NCI-H146 treated with DMSO at 0.1 percent for 48 hours (cell line): Measurements from ENCODE around the gene PHTF2.
"Not testable (repeated sequence)": the region's sequence is repeated elsewhere in the genome, so short reads cannot be mapped to it uniquely, and the experiment has no call there.

Experiments used
- DNase-seq: peaks from one replicate; lab custom pipeline; 2025; ENCODE audit not compliant: unreplicated experiment; lab: John Stamatoyannopoulos, UW

Gene PHTF2

GRCh38 chr7:77827999-77828398 is 29.4 kb downstream of the PHTF2 start:
- peak; percentile 19 for DNase-seq

- DNase-seq = no peak
Measured at GRCh38 chr7:77830649-77831355, 32.2 kb downstream of the PHTF2 start.

DNA sequence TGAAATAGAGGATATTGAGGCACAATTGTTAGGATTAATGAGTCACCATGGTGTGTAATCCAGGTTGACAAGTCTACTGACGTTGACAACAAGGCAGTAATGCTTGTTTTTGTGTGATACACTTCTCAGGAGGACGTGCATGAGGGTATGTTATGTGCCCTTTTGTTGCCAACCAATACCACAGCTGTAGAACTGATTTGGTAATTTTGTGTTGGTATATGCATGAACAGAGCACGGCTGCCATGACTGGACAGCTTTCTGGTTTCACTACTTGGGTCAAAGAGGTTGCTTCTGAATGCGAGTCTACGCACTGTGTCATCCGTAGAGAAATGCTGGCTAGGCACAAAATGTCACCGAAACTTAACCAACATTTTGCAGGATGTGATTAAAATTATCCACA is 32.9 kb downstream of the PHTF2 start:
- no peak for DNase-seq

- no peak for DNase-seq
Measured at GRCh38 chr7:77831953-77832352, 33.4 kb downstream of the PHTF2 start.

DNA sequence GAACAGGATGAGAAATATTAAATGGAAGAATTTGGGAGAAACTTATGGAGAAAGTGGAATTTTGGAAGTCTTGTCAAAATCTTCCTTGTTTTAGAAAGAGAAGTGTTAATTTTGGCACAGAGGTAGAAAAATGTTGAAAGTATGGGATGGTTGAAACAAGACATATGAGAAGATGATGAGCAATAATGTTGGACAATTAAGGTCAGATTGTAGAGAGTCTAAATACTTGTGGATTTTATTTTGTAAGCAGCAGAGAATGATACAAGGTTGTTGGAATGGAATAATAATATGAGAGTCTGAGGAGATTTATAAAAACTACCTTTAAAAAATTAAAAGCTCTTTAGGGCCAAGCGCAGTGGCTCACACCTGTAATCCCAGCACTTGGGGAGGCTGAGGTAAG is 34.6 kb downstream of the PHTF2 start:
- DNase-seq = no peak

DNA sequence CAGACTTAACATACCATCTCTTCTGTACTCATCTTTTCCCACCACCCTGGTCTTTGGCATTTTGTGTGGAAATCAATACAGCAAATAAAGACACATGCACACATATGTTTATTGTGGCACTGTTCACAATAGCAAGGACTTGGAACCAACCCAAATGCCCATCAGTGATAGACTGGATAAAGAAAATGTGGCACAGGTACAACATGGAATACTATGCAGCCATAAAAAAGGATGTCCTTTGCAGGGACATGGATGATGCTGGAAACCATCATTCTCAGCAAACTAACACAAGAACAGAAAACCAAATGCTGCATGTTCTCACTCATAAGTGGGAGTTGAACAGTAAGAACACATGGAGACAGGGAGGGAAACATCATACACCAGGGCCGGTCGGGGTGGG is 37.9 kb downstream of the PHTF2 start:
- DNase-seq = not testable (repeated sequence)

DNA sequence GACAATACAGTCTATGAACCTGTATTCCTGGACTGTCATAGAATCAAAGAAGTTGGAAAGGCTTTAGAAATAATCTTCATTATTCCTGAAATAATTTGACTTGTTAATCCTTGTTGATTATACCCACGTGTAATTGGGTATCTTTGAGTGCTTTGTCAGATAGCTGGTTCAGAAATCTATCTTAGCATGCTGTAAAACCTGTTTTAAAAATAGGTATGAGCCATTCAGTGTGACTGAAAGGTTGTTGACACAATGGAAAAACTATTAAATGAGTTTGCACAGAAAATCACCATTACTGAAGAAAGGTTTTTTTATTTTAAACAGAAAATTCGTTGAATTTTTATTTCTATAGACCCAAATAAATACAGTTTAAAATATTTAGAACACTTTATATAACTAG is 38.7 kb downstream of the PHTF2 start:
- DNase-seq = peak; percentile 52

- no peak for DNase-seq
Measured at GRCh38 chr7:77837966-77838365, 39.4 kb downstream of the PHTF2 start.

DNA sequence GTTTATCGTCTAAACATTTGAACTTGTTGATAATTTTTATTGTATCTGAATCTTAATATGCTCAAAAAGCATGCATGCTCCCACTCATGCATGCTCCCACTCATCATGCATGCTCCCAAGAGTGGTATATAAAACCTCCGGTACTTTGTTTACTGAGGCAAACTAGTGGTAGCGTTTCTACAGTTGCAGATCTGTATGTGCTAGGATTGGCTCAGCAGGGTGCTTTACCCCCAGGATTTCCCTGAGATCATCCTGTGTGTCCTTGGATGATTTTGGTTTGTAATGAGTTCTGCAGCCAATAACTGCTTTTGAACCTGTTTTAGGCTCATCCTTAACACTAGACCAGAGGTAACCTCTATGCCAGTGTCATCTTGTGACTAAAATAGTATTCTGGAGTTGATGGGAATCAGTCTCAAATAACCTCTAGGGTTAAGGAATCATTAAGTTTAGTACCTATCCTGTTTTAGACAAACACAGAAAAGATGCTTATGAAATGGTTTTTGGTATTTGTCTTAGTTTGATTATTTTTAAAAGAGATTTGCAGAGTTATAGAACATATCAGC is 40.4 kb downstream of the PHTF2 start:
- peak; percentile 44 for DNase-seq

DNA sequence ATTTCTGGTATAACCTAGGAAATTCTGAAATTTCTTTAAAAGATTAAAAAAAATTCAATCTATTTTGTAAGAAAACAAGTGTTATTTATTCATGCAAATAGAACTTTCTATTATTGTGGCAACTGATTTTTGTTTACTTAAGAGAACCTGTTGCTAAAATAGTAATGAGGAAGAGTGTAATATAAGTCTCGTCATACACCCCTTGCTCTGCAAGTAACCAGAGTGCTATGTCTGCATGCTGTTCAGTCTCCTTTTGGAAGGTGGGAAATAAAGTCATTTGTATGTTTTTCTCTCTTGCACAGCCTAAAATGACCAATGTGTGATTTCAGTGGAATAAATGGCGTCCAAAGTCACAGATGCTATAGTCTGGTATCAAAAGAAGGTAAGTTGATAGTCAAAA is 41.3 kb downstream of the PHTF2 start:
- no peak for DNase-seq

- no peak for DNase-seq
Measured at GRCh38 chr7:77843194-77843593, 44.6 kb downstream of the PHTF2 start.

- no peak for DNase-seq
Measured at GRCh38 chr7:77846317-77847092, 47.9 kb downstream of the PHTF2 start.

GRCh38 chr7:77855371-77856083 is 57.0 kb downstream of the PHTF2 start:
- DNase-seq = no peak

GRCh38 chr7:77858278-77858677 is 59.7 kb downstream of the PHTF2 start:
- DNase-seq = no peak

DNA sequence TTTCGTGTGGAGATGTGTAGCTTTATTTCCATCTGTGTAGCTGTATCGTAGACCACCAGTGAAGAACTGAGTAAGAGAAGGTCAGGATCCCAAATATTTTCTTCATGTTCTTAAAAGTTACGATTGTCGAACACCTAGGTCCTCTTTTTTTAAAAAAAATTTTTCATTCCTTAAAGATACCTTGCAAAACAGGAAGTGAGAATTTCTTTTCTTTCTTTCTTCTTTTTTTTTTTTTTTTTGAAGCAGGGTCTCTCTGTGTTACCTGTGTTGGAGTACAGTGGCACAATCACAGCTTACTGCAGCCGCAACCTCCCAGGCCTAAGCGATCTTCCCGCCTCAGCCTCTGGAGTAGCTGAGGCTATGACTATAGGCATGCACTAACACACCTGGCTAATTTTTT is 60.8 kb downstream of the PHTF2 start:
- no peak for DNase-seq

DNA sequence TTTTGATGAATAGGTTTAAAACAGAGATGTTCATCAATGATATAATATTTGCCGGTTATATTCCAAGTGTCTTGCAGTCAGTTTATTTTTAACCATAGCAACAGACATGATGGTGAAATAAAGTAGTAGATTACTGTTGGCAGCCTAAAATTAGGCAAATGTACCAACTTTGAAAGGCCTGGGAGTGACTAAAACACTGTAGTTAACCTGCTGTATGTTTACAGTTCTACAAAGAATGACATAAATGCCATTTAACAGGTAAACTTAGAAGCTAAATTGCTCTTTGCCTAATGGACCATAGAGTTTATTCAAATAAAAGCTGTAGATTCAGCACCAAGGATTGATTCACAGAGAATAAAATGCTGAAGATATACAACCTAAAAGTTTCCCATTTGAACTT is 64.1 kb downstream of the PHTF2 start:
- DNase-seq = peak; percentile 60

- no peak for DNase-seq
Measured at GRCh38 chr7:77863860-77864259, 65.3 kb downstream of the PHTF2 start.

GRCh38 chr7:77866370-77866769 is 67.8 kb downstream of the PHTF2 start:
- no peak for DNase-seq

DNA sequence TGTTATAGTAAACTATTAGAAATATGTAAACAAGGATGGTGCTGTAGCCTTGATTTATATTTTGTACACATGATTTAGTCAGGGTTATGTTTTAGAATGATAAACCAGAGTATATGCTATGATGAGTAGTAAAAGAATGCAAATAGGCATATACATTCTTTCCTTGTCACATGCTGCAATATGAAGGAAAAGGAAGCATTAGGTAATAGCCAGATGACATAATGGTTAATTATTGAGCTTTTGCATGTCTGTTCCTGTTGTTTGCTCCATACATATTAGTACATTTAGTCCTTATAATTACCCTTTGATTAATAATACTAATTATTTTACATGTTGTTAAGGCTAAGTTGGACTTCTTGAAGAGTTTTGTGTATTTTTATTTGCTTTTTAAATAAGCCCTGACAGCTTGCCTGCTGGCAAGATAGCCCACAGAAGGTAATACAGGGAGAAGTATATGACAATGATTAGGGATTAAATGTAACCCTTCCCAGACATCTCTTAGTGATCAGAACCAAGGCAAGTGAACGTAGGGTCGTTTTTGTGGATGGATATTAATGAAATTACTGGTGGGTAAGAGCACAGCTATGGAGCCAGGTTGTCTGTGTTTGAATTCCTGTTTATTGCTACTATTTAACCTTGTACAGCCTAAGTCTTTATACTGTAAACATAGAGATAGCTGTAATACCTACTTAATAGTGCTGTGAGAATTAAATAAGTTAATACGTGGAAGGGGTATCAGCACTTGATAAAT is 68.4 kb downstream of the PHTF2 start:
- no peak for DNase-seq

DNA sequence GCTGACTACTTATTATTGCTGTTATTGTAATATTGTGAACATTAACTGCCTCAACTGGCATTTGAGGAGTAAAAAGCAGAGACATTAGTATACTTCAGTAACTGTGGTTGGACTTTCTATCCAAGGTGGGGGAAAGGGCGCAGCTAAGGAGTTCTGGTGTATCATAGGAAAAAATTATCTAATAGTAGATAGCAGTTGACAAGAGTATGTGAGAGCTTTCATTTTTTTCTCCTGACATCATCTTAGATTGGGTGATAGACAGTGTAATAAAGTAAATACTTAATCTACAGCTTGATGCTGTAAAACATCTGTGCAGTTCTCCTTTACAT is 68.9 kb downstream of the PHTF2 start:
- DNase-seq = no peak

- DNase-seq = not testable (repeated sequence)
Measured at GRCh38 chr7:77872256-77872655, 73.7 kb downstream of the PHTF2 start.
